Prostate gland (tissue), 2 donors: ENCODE data around the gene XBP1. TPM values are rescaled to one million over a fixed set of nuclear protein-coding genes. Genes with fewer than 3 reads are reported as not detected.
A peak's percentile ranks its signal among the peaks of the same experiment; 100 is the strongest.

ENCODE experiments used
- DNase-seq: peaks from one replicate; pipeline ENCODE4 v3.0.0-alpha.2; 2019; ENCODE audit warnings: low spot score
- H3K27ac ChIP-seq, 2 donors: fragments of 200-600 bp; sonication (generic); 2 replicates each; pipeline ENCODE4 v1.5.1; 2017 to 2019
- H3K27me3 ChIP-seq: fragments of 200-600 bp; sonication (generic); replicated peaks from 2 replicates; pipeline ENCODE4 v1.5.1; 2019; ENCODE audit not compliant: insufficient read depth
- H3K36me3 ChIP-seq, 2 donors: fragments of 200-600 bp; sonication (generic); 1 replicate in 1 of 2; 2 replicates in 1 of 2; pipeline versions ENCODE4 v1.5.1 to v1.8.1; 2017 to 2019
- H3K4me1 ChIP-seq: fragments of 200-600 bp; sonication (generic); replicated peaks from 2 replicates; pipeline ENCODE4 v1.5.1; 2019
- H3K4me3 ChIP-seq, 2 donors: fragments of 200-600 bp; sonication (generic); 2 replicates each; pipeline ENCODE4 v1.5.1; 2017 to 2019
- H3K9me3 ChIP-seq: fragments of 200-600 bp; sonication (generic); 2 replicates; pipeline ENCODE4 v1.5.1; 2017
- POLR2A ChIP-seq: fragments of 450-650 bp; IDR thresholded peaks from one replicate; pipeline ENCODE4 v1.6.1; 2016; ENCODE audit warnings: antibody characterized with exemption, mild to moderate bottlenecking
- POLR2AphosphoS5 ChIP-seq: sonication (generic); formaldehyde crosslinking; IDR thresholded peaks from one replicate; pipeline ENCODE4 v1.6.1; 2017; ENCODE audit warnings: antibody characterized with exemption
- WGBS: methylation state at CpG from one replicate; pipeline ENCODE4 v1.1.5; 2018; 5-methylcytosine and 5-hydroxymethylcytosine counted together
- intact Hi-C: fragments of 100-400 bp; cut with DNase I; formaldehyde crosslinking; loops from one replicate; pipeline ENCODE4 v1.14.2; 2022
- total RNA-seq, 2 donors: library from RNA; depleted of rRNA; stranded (reverse); fragments of >200 nt; gene quantifications; one replicate each; pipeline ENCODE4 v1.1.0, GENCODE V29; 2016
- TF ChIP-seq, protein P1 (sequence below), 4 experiments: fragments of 200-600 bp in 2 of 4; fragments of 450-650 bp in 2 of 4; sonication (generic) in 2 of 4; IDR thresholded peaks; 1 replicate in 3 of 4; 2 replicates in 1 of 4; pipeline ENCODE4 v1.5.1; 2016 to 2019; ENCODE audit warnings: antibody characterized with exemption in 4 of 4, mild to moderate bottlenecking in 2 of 4, moderate library complexity in 2 of 4

The XBP1 gene
- total RNA-seq, 2 donors from 2014 or later = 200 to 798 TPM

DNA sequence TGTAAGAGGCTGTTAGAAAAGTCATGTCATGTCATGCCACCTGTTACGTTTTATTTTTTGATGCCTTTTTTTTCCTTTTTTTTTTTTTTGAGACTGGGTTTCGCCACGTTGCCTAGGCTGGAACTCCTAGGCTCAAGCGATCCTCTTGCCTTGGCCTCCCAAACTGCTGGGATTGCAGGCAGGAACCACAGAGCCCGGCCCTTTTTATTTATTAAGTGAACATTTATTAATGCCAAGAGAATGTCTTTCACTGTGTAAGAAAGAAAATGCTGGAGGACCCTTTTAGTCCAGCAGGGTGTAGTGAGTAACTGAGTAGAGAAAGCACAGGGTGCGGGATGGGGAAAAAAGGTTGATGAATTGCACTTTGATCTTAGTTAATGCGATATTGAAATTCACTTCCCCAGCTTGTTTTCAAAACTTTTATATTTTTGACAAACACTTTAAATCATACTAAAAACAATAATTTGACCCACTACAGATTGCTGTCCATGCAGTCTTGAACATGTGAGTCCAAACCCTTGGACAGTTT lies 2.3 kb upstream of the XBP1 start:
- WGBS = 56% methylated on average over 7 of the region's 7 CpGs

DNA sequence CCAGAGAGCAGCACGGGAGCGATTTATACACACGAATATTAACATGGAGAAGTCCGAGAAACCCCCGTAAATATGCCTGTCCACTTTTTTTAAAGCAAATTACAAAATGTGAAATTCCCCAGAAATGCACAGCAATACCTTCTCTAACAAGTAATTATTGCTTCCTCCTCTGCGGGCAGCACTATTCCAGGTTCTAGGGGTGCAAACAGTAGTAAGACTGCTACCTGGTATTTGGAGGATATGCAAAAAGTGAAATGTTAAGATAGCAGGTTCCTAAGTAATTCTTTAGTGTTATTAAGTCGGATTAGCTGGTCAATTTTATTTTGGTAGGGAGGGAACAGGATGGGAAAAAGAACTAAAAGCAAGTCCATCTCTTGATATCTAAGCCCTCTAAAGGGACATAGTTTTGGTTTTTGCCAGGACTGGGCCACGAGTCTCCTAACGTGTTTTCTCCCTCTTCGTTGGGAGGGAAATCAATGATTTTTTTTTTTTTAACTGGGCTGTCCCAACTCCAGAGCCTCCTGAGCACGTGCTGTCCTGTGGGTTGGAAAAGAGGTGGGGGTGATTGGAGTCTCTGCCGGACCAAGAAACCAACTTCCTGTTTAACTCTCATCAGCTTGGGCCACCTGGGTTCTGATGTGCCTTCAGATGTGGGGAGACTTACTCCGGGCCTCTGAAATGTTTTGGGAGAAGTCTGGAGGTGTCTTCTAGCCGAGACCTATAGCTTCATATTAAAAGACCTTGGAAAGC lies 1.7 kb upstream of the XBP1 start:
- TF ChIP-seq, protein P1, sequence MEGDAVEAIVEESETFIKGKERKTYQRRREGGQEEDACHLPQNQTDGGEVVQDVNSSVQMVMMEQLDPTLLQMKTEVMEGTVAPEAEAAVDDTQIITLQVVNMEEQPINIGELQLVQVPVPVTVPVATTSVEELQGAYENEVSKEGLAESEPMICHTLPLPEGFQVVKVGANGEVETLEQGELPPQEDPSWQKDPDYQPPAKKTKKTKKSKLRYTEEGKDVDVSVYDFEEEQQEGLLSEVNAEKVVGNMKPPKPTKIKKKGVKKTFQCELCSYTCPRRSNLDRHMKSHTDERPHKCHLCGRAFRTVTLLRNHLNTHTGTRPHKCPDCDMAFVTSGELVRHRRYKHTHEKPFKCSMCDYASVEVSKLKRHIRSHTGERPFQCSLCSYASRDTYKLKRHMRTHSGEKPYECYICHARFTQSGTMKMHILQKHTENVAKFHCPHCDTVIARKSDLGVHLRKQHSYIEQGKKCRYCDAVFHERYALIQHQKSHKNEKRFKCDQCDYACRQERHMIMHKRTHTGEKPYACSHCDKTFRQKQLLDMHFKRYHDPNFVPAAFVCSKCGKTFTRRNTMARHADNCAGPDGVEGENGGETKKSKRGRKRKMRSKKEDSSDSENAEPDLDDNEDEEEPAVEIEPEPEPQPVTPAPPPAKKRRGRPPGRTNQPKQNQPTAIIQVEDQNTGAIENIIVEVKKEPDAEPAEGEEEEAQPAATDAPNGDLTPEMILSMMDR (IDR thresholded peaks at IDR 0.05) = no peak
- TF ChIP-seq POLR2A (no peak), POLR2AphosphoS5 (peak; percentile 43)
- peak overlapping the region; percentile 98 to 100 for H3K4me3 ChIP-seq
- H3K27me3 ChIP-seq = no peaks in the 10 kb centered on the region
- 39% methylated on average over 14 of the region's 14 CpGs for WGBS
- DNase-seq = no peak
- intact Hi-C loops = no loop called here
- H3K36me3 ChIP-seq = no peaks in the 10 kb centered on the region
- H3K9me3 ChIP-seq = no peaks in the 10 kb centered on the region
- peak overlapping the region; percentile 100 for H3K27ac ChIP-seq
- H3K4me1 ChIP-seq = no peaks in the 10 kb centered on the region

More for the DNA sequence above, 2.3 kb upstream of the XBP1 start:
- H3K27me3 ChIP-seq = no peaks in the 10 kb centered on the region
- H3K4me3 ChIP-seq = no peak overlapping the region
- no peaks in the 10 kb centered on the region for H3K4me1 ChIP-seq
- intact Hi-C loops = no loop called here
- TF ChIP-seq POLR2AphosphoS5 = no peak
- TF ChIP-seq, protein P1 (IDR thresholded peaks at IDR 0.05) = peak in 1 of 4 experiments; percentile 8
- no peaks in the 10 kb centered on the region for H3K9me3 ChIP-seq
- no peak for DNase-seq
- no peaks in the 10 kb centered on the region for H3K36me3 ChIP-seq
- peak overlapping the region; percentile 100 for H3K27ac ChIP-seq

DNA sequence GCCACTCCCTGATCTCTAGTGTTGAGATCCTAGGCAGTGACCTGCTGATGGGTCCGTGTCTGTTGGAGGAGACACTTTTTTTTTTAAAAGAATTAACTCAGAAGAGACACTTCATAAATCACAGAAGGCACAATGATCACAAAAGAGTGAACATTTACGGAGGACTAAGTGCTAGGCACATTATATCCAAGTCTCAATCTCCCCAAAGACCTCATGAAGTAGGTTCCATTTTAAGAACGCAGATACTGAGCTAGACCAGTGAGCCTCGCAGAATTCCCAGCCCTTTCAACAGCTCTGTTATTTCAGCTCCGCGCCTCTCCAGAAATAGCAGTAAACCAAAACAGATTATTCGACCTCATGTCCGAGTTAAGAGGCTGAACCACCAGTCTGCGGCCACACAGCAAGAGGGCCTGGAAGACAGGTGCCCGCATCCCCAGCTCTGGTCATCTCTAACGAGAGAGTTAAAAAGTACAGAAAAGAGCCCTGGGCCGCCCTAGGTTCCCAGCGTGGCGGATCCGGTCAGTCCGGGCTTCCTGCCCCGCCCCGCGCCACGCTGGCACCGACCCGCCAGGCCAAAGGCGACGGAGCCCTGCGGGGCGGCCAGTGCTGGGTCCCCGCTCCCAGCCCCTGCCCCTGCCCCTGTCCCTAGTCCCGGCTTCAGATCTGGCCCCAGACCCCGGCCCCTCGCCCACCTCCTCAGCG lies 612 bp downstream of the XBP1 start:
- under 1% methylated on average over 22 of the region's 31 CpGs for WGBS
- no peak for DNase-seq

DNA sequence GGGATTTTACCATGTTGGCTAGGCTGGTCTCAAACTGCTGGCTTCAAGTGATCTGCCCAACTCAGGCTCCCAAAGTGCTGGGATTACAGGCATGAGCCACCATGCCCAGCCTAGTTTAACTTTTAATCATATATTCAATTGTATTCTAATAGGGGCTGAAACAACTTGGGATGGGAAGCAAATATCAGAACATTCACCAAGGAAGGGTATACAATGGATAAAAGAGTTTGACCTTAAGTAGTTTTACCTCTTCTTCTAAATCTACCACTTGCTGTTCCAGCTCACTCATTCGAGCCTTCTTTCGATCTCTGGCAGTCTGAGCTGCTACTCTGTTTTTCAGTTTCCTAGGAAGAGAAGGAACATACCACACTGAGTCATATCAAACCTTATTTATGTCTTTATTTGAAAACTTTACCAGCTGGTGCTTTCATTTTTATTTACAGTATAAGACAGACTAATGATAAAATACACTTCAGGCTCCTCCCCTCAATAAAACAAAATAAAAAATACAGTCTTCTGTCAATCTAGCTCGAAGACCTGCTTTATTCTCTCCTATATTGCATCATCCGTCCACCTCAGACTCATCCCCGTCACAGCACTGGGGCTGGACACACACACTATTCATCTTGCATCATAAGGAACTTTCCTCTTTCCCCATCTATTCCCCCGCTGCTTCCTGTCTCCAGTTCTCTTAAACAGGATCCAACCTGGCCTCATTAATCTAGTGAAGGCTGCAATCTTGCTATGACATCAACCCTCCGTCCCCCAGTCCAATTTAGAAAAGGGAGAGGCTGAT lies 1.4 kb downstream of the XBP1 start:
- Histone ChIP-seq H3K4me3 (peak overlapping the region; percentile 98 to 100), H3K4me1 (no peaks in the 10 kb centered on the region), H3K27ac (peak overlapping the region; percentile 100), H3K36me3 (peaks cover 11 to 22% of the 10 kb centered on the region in 2 donors), H3K9me3 (no peaks in the 10 kb centered on the region), H3K27me3 (no peaks in the 10 kb centered on the region)
- intact Hi-C loops = no loop called here
- peak; percentile 77 for TF ChIP-seq POLR2AphosphoS5
- TF ChIP-seq, protein P1 (IDR thresholded peaks at IDR 0.05) = no peak
- TF ChIP-seq POLR2A = peak; percentile 52
- under 1% methylated on average over 7 of the region's 7 CpGs for WGBS
- peak; percentile 50 for DNase-seq

More for the DNA sequence above, 612 bp downstream of the XBP1 start:
- Histone ChIP-seq H3K27me3 (no peaks in the 10 kb centered on the region), H3K4me3 (peak overlapping the region; percentile 98 to 100), H3K36me3 (peaks cover 11 to 22% of the 10 kb centered on the region in 2 donors), H3K9me3 (no peaks in the 10 kb centered on the region), H3K27ac (peak overlapping the region; percentile 100), H3K4me1 (no peaks in the 10 kb centered on the region)
- TF ChIP-seq POLR2AphosphoS5 (no peak), POLR2A (no peak)
- TF ChIP-seq, protein P1 (IDR thresholded peaks at IDR 0.05) = no peak
- intact Hi-C loops = loop anchor here (1.0 kb wide), 1 partner anchor 58 kb away; the partner anchor contains the start of gene CHEK2
